Fibroblast of skin of right biceps (primary cell): ENCODE results near the gene LRP1B.

ENCODE experiments used
- DNase-seq: peaks from one replicate; pipeline ENCODE4 v3.0.0-alpha.2; 2013

Gene LRP1B

DNA sequence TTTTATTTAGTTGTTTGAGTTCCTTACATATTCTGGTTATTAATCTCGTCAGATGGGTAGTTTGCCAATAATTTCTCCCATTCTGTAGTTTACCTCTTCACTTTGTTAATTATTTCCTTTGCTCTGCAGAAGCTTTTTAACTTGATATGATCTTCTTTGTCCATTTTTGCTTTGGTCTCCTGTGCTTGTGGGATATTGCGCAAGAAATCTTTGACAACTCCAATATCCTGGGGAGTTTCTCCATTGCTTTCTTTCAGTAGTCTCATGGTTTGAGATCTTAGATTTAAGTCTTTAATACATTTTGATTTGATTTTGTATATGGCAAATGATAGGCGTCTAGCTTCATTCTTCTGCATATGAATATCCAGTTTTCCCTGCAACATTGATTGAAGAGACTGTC lies 389.2 kb downstream of the LRP1B start:
- DNase-seq, result no peak

DNA sequence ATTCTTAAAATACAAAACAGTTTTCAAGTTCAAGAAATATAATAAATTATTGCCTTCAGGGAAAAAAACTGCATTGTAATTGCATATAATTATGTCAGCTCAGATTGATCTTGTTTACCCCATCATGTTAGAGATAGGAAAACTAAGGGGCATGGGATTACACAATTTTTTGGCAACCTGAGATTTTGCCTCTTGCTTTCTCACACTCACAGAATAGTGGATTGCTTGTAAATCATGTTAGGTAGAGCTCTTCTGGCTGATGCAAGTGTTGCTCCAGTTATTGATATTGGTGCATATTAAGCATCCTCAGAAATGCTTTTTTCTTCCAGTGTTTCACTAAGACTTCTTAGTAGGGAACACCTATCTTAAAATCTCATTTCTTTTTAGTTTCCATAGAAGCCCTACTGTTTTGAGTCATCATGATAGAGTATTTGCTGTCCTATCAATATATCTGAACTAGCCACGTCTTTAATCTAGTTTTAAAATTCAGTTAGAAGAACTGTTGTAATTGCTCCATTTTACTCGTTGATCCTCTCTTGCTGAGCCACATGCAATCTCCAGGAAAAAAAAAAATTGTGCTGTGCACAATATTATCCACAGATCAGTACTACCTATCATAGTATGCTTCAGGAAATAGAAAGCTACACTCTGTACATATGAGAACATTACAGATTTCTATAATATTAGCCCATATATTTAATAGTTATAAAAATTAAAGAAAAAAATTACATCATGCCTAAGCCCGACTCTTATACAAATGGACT lies 393.1 kb downstream of the LRP1B start:
- no peak for DNase-seq

DNA sequence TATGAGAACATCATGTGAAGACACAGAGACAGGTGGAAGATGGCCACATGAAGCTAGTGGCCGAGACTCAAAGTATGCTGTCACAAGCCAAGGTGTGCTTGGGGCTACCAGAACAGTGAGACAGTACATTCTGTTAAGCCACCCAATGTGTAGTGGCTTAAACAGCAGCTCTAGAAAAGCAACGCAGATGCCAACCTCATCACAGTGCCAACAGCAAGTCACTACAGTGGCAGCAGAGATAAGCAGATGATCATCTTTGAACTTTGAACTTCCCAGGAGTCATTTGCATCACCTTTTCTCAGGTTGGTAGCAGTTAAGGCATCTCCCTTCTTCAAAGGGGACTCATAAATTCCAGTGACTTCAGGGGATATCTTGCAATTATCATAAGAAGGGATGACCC lies 394.4 kb downstream of the LRP1B start:
- no peak for DNase-seq

DNA sequence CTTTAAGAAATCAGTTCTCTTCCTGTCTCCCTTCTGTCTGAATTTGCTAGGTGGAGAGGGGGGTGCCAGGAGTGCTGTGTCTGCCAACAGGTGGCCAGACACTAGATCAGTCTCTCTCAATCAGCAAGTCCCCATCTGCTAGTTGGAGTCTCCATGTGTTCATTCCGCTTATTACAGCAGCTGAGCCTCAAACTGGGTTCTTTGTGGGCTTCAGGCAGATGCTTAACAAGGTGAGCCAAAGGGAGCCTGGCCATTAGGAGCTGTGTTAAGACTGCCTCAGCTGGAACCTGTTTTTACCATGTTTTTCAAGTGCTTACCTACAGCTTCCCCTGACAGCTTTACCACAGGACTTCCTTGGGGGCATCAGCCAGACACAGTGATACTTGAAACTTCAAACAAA lies 401.9 kb downstream of the LRP1B start:
- DNase-seq, result no peak

DNA sequence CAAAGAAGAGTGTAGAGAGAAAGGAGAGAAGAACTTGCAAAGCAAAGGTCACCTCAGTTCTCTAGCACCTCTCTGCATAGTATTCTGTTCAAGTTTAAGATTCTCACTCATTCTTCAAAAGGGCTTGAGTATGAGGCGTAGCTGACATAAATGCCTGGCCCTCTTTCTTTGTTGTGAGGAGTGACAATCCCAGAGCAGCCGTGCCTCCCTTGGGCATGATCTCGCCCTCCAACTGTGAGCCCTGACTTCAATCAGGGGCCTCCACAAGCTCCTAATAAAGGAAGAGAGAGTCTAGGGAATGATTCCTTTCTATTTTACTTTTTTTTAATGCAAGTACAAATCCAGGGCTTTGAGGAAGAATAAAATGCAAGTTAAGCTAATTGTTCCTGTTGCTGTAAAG lies 402.7 kb downstream of the LRP1B start:
- no peak for DNase-seq

DNA sequence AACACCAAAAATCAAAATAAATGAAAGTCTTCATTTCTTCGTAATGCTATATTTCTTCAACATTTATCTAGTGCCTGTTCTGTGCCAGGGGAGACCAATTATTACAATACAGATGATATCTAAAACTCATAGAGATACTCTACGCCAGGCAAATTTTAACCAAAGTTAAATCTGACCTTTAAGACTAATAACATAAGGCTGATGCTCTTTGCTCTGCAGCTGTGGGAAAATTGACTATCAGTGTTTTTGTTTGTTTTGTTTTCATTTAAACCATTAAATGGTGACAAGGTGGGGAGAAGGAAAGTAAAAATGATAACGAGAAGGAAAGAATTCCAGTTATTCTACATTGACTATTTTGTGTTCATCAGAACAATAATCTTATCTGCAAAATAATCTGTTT lies 406.4 kb downstream of the LRP1B start:
- no peak for DNase-seq

DNA sequence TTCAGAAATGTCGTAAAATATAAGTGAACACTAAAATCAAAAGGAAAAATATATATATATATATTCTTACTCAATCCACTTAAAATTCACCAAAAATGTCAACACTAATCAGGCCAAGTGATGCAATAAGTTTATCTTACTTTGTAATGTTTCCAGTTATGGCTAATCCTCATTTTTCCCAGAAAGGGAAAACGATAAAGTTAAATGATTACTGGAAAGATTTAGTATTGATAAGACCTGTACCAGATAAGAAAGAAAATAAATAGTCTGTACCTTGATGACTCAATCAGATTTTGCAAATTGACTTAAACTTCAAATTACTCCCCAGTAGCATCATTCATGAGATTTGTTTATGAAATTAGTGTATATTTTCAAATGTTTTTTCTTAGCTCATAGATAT lies 407.0 kb downstream of the LRP1B start:
- DNase-seq, result no peak

DNA sequence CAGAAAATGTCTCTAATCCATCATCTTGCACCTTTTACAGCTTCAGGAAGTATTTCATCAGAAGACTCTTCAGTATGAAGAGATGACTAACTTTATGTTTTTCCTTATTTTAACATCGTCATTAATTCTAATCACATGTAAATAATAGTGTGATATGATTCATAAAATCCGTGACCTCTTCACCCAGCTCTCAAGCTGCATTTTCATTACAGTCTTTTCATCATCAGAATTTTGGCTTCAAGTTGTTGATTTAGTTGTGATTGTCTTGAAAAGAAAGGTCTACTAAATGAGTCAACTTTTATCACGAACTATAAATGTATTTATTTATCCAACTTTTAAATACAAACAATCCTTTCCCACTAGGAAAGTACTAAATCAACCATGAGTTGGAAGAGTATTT lies 410.3 kb downstream of the LRP1B start:
- no peak for DNase-seq

DNA sequence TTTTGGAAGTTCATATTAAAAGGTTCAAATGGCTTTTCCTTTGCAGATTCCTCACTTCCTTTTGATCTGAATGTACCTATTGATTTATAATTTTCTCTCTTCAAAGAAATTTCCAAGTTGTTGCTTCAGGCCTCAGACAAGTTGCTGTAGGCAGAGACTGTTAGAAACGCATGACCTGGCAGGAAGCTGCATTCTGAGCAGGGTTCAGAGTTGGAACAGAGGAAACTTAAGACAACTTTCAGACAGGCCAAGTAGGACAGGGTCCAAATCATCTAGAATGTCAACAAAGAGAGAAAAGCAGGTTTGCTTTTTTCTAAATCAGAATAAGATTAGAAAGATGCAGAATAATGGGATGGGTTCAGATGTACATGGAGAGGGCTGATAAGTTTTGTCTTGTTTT lies 416.3 kb downstream of the LRP1B start:
- no peak for DNase-seq

DNA sequence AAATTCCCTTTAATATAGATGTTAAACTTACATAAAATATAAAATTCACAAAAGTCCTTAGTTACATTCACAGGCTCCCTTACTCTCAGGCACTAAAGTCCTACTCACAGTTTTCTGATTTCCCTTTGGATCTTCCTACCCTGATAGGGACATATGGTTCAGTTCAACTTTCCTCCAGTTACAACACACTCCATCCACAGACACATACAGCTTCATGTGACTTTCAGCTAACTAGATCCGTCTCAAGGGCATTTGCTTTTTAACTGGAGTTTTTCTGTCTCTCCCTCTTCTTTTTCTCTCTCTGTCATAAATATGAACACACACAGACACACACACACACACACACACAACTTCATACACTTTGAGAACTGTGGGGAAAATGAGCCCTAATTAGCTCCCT lies 419.2 kb downstream of the LRP1B start:
- DNase-seq, result no peak

DNA sequence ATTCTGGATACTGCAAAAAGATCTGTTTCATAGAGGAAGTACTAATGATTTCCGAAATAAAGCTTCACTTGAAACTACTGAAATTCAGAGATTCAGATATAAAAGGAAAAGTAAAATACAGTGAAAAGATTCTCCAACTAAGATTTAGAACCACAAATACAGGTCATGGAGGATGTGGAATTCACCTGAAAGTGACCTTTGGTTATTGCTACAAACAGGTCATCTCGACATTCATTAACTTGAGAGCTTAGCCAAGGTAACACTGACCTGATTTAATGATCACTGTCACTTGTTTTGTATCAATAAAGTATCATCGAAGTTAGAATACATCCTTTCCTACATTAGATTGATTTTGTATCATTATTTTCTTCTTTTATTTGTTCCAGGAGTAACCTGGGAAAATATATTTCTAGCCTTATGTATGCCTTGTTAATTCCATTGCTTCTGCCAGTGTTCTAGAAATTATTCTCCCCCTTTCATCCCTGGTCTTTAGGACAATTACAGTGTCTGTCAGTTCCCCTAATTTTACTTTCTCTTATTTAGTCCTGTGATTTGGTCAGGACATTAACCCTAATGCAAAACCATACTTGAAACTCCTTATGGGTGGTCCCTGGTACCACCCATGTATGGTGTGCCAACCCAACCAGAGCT lies 420.1 kb downstream of the LRP1B start:
- no peak for DNase-seq

DNA sequence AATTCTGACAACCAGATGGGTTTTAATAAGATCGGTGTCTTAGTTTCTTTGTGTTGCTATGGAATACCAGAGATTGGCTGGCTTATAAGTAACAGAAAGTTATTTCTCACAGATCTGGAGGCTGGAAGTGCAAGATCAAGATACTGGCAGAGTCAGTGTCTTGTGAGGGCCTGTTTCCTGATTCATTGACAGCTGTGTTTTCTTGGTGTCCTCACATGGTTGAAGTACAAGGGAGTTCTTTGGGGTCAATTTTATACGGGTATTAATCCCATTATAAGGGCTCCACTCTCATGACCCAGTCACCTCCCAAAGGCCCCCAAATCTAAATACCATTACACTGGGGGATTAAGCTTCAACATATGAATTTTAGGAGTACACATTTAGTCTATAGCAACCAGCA lies 421.1 kb downstream of the LRP1B start:
- DNase-seq, result no peak

DNA sequence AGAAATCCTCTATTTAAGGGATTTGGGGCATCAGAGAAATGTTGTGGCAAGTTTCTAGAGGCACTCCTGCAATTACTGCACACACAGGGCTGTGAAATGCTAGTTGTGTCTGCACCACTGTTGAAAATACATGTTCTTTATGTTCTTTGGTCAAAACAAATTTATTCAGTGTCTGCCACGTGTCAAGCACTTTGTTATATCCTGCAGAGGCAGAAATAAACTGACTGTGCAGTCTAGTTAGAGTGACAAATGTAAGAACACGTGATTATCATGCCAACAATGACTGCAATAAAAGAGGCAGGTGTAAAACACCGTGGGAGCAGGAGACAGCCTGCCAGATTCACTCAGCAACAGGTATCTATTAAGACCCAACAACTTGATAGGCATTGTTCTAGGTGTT lies 423.3 kb downstream of the LRP1B start:
- no peak for DNase-seq

DNA sequence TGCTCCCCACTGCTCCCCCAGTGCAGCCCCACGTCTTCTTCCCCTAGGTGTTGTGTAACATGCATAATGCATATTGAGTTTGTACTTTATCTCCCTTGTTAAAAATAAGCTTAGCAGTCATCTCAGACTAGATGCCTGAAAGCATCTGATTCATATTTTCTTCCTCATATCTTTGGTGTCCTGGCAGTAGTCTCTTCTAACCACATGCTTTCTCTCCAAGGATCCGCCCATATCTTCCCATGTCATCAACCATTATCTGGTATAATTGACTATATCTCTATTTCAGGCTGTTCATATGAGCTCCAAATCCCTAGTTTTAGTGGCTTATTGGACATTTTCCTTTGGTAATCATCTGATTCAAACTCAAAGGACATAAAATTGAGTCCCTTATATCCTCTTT lies 426.3 kb downstream of the LRP1B start:
- DNase-seq, result no peak

DNA sequence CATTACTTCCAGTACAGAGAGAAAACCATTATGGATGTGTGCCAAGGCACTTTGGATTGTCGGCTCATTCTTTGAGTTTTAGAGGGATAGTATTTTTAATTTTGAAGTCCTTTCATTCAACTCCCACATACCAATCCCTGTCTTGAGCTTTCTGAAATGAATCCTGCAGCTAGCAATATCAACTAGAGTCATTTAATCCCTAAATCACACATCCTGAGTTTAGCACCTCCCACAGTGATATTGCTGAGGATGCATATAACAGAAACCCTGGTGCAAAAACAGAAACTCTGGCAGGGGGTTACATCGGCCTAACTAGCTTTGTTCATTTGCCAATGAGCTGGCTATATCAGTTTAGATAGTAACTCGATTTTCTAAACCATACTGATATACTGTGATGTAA lies 427.3 kb downstream of the LRP1B start:
- DNase-seq, result no peak

DNA sequence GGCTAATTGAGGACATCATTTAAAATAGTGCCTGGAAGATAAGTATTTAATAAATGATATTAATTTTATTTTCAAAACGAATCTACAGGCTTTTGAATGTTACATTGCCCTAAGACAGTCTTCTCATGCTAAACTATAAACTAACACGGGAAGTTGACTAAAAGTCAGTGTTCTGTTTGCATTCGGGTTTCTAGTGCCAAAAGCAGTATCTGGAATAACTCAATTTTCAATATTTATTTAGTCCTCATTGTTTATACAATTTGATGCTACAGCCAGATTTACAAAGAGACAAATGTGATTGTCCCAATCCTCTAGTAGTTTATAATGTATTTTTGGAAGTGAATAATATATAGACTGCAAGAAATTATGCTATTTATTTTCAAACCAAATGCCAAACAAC lies 429.2 kb downstream of the LRP1B start:
- DNase-seq, result no peak

DNA sequence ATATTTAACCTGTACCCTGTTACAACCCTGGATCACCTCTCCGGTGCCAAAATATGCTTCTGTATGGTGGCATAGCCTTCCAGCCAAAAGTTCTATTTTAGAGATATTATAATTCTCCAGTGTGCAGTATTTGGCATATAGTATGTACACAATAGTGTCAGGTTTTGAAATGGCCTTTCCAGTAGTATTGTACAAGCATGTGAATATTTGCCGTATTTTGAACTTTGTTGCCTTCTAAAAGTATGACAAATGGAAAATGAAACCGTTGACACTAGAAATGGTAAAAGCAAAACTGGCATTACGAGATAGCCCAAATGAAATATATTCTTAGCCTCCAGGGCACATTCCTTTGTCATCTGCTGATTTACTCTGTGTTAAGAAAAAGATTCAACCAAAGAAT lies 431.2 kb downstream of the LRP1B start:
- no peak for DNase-seq

DNA sequence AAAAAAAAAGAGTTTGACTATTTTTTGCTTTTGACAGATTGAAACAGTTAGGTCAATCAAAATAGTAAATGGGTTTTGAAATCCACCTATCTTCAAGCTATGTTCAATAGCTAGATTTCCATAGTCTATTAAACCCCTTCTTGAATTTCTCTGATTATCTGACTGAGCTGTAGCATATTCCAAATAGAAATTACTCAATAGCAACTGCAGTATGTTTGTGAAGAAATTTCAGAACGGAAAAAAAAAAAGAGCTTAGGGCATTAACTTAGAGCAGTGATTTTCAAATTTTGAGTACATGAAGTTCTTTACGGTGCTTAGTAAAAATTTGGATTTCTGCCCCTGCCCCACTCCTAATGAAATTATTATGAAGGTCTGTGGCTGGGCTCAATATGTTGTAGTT lies 432.3 kb downstream of the LRP1B start:
- DNase-seq, result no peak

DNA sequence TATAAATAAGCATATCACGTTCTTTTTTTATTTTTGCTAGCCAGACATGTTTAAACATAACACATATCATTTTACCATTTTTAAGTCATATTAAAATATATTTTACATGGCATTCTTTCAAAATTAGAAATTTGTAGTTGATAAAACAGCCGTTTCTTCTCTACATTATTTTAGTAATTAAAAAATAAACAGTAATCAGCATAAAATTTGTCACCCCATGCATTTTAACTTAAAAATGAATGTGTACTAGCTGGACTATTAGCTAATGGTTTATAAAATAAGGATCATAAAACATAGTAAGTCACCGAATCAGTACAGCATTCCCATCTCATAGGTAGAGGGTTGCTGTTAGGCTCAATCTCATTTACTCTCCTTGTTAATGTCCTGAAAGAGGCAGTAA lies 433.8 kb downstream of the LRP1B start:
- DNase-seq, result no peak

DNA sequence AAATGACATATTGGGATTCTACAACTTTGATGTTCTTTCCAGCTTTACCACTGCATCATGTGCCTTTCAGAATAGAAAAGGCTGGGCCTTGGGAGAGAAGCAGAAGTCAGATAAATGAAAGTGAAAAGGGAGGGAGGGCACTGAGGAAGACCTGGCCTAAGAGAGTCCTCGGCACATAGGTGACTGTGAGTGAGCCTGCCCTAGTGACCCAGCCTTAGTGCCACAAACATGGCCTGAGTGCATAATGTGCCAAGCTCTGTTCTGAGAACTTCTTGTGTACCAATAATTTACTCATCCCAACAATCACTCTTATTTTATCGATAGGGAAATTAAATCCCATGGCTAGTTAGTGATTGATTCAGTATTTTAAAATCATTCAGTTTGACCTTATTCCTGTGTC lies 436.6 kb downstream of the LRP1B start:
- DNase-seq, result no peak

DNA sequence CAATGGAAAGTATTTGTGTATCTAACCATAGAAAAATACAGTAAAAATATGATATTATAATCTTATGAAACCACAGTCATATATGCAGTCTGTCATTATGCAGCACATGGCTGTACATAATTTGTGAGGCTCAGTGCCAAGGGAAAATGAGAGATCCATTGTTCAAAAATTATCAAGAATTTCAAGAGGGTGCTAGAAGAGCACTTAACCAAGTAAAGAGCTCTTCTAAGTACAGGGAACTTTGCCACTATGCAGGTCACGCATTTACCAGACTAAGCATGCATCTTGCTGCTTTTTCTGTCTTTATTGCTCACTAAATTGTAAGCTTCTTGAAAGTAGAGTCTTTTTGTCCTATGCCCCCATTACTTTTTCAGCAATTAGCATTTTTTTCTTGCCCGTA lies 438.0 kb downstream of the LRP1B start:
- no peak for DNase-seq

DNA sequence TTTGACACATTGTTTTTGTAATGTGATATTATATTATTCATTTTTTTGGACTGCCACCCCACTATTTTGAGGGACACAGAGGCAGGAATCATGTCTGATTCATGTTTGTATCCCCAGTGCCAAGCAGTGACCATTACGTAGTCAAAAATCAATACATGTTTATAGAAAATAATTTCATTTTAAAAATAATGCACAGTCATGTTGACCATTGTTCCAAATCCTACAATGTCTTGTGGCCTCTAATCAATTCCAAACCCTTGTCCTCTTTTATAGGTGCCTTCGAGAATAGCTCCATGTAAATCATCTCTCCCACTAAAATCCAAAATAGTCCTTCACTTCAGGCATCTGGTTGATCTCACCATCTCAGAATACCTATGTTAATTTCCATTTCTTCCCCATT lies 454.7 kb downstream of the LRP1B start:
- DNase-seq, result no peak

DNA sequence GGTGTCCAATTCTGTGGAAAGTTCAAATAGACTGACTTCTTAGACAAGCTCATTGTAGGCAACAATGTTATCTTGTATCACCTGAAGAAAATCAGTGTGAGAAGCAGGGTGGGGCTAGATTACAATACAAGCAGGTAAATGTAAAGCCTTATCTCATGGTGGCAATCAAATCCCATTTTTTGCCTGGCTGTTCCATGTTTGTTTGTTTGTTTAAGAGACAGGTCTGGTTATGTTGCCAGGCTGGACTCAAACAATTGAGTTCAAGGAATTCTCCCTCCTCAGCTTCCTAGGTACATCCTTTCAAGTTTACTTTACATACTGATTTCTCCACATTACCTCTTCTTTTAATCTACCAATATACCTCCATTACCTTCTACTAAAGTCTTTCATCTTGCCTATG lies 464.6 kb downstream of the LRP1B start:
- no peak for DNase-seq

DNA sequence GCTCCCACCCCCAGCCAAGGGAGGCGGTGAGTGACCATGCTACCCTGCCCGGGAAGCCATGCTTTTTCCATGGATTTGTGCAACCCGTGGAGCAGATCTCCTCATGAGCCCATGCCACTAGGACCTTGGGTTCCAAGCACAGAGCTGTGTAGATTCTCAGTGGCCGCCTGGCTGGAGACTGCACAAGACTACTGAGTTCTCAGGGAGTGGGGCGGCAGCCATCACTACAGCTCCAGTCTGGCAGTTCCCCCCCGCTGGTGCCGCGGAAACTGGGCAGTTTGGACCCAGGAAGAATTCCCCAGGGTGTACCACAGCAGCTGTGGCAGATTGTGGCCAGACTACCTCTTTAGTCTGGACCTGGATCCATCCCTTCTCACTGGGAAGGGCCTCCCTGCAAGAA lies 470.6 kb downstream of the LRP1B start:
- DNase-seq, result no peak

DNA sequence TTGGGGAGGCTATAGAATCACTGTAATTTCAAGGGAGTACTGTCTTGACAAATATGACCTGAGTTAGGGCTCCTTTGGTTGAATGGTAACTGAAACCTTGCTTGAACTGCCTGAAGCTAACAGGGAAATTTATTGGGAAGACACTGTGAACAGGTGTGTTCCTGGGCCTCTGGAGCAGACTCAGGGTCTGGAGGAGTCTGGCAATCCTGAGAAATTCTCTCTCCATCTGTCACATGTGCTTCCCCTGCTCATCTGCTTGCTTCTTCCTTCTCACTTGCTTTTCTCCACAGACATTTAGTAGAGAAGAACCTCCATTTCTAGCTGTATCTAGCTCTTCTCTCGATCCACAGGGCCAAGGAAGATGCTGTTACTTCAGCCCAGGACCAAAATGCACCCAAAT lies 476.5 kb downstream of the LRP1B start:
- DNase-seq, result no peak
